ENCODE results near the gene LRRC18.

Gene LRRC18

GRCh38 chr10:48880016-48880705 is 59.5 kb downstream of the LRRC18 start:
- no peak for DNase-seq (ENCODE audit: low read depth)

- DNase-seq (ENCODE audit: low read depth), result no peak
Observed at GRCh38 chr10:48879451-48879850, 60.2 kb downstream of the LRRC18 start.

GRCh38 chr10:48878091-48878490 is 61.5 kb downstream of the LRRC18 start:
- no peak for DNase-seq (ENCODE audit: low read depth)

DNA sequence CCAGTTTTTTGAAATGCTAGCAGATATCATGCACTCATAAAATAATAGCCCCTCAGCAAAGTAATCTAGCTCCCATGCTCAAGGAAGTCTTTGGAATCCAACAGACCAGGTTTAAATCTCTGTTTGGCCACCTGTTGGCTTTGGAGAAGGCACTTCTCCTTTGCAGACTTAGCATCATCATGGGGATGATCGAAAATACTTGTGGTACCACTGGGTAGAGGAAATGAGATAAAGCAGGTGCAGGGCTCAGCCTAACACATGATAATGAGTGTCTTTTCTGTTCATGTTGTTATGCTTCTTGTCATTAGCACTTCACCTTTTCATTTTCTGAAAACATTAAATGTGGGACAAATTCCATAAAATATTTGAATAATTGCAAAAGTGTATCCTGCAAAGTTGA is 67.4 kb downstream of the LRRC18 start:
- no peak for DNase-seq (ENCODE audit: low read depth)

Data from iris pigment epithelial cell (primary cell).